ENCODE measurements around the gene CCDC192. TPM values are rescaled to one million over a fixed set of nuclear protein-coding genes. Genes with fewer than 3 reads are reported as not detected.

Gene CCDC192
- total RNA-seq, 1 experiment from 2014 or later, result not detected

- no peak for DNase-seq (ENCODE audit: extremely low read depth, low read depth)
These were observed 169.3 kb downstream of the CCDC192 start for GRCh38 chr5:127872494-127872893.

- DNase-seq (ENCODE audit: extremely low read depth, low read depth), result peak; percentile 80
These were observed 172.2 kb downstream of the CCDC192 start for GRCh38 chr5:127875235-127876021.

- no peak for DNase-seq (ENCODE audit: extremely low read depth, low read depth)
These were observed 173.2 kb downstream of the CCDC192 start for GRCh38 chr5:127876384-127876783.

GRCh38 chr5:127878174-127878750 lies 175.1 kb downstream of the CCDC192 start:
- DNase-seq (ENCODE audit: extremely low read depth, low read depth), result peak; percentile 66

GRCh38 chr5:127884416-127884815 lies 181.2 kb downstream of the CCDC192 start:
- DNase-seq (ENCODE audit: extremely low read depth, low read depth), result no peak

GRCh38 chr5:127885176-127885575 lies 182.0 kb downstream of the CCDC192 start:
- DNase-seq (ENCODE audit: extremely low read depth, low read depth), result no peak

GRCh38 chr5:127886081-127886480 lies 182.9 kb downstream of the CCDC192 start:
- DNase-seq (ENCODE audit: extremely low read depth, low read depth), result no peak

- no peak for DNase-seq (ENCODE audit: extremely low read depth, low read depth)
These were observed 184.1 kb downstream of the CCDC192 start for GRCh38 chr5:127887282-127887681.

- no peak for DNase-seq (ENCODE audit: extremely low read depth, low read depth)
These were observed 188.8 kb downstream of the CCDC192 start for GRCh38 chr5:127891942-127892341.

- no peak for DNase-seq (ENCODE audit: extremely low read depth, low read depth)
These were observed 189.4 kb downstream of the CCDC192 start for GRCh38 chr5:127892467-127893207.

GRCh38 chr5:127893232-127893631 lies 190.0 kb downstream of the CCDC192 start:
- DNase-seq (ENCODE audit: extremely low read depth, low read depth), result no peak

- DNase-seq (ENCODE audit: extremely low read depth, low read depth), result no peak
These were observed 191.3 kb downstream of the CCDC192 start for GRCh38 chr5:127894461-127894860.

- no peak for DNase-seq (ENCODE audit: extremely low read depth, low read depth)
These were observed 195.5 kb downstream of the CCDC192 start for GRCh38 chr5:127898551-127899213.

GRCh38 chr5:127899214-127899610 lies 196.0 kb downstream of the CCDC192 start:
- no peak for DNase-seq (ENCODE audit: extremely low read depth, low read depth)

- no peak for DNase-seq (ENCODE audit: extremely low read depth, low read depth)
These were observed 203.5 kb downstream of the CCDC192 start for GRCh38 chr5:127906562-127907204.

GRCh38 chr5:127907907-127908306 lies 204.7 kb downstream of the CCDC192 start:
- DNase-seq (ENCODE audit: extremely low read depth, low read depth), result no peak

GRCh38 chr5:127909066-127909465 lies 205.9 kb downstream of the CCDC192 start:
- DNase-seq (ENCODE audit: extremely low read depth, low read depth), result peak; percentile 64

GRCh38 chr5:127909821-127910220 lies 206.6 kb downstream of the CCDC192 start:
- DNase-seq (ENCODE audit: extremely low read depth, low read depth), result no peak

- no peak for DNase-seq (ENCODE audit: extremely low read depth, low read depth)
These were observed 207.2 kb downstream of the CCDC192 start for GRCh38 chr5:127910307-127910956.

GRCh38 chr5:127911619-127912018 lies 208.4 kb downstream of the CCDC192 start:
- no peak for DNase-seq (ENCODE audit: extremely low read depth, low read depth)

Data from NCI-H460 (cell line).